H1 (cell line): ENCODE results near the gene CCDC24. TPM values are rescaled to one million over a fixed set of nuclear protein-coding genes. Genes with fewer than 3 reads are reported as not detected.

ENCODE experiments used
- CTCF ChIA-PET: fragments of 300-600 bp; sonication (Branson Sonifier 250); formaldehyde crosslinking; loops from one replicate; lab custom pipeline; 2021; ENCODE audit not compliant: partially characterized antibody; lab: Charles Lee
- POLR2A ChIA-PET: fragments of 300-600 bp; sonication (Branson Sonifier 250); formaldehyde crosslinking; loops from one replicate; lab custom pipeline; 2021; ENCODE audit warnings: inconsistent platforms; ENCODE audit not compliant: partially characterized antibody; lab: Charles Lee
- DNase-seq, 2 experiments: peaks; one replicate each; pipeline versions ENCODE4 v3.0.0 to v3.0.0-alpha.2; 2010 to 2022; ENCODE audit warnings: low spot score in 2 of 2, low read depth in 1 of 2, mixed read lengths in 1 of 2
- FAIRE-seq: peaks from 2 replicates; lab custom pipeline; 2011; peaks lifted over from hg19 to GRCh38; lab: Jason Lieb, UNC
- H2AFZ ChIP-seq: 2 replicates; pipeline ENCODE4 v1.8.1; 2012; ENCODE audit warnings: low read length, inconsistent platforms
- H2AK5ac ChIP-seq: 2 replicates; pipeline ENCODE4 v1.6.1; 2013; ENCODE audit warnings: low read depth, low read length
- H2BK120ac ChIP-seq: replicated peaks from 2 replicates; pipeline ENCODE3; 2013; ENCODE audit warnings: low read depth, low read length, inconsistent platforms
- H2BK12ac ChIP-seq: 2 replicates; pipeline ENCODE4 v1.6.1; 2013; ENCODE audit warnings: low read depth, low read length
- H2BK15ac ChIP-seq: 2 replicates; pipeline ENCODE4 v1.6.1; 2013; ENCODE audit warnings: low read length
- H2BK20ac ChIP-seq: 2 replicates; pipeline ENCODE4 v1.6.1; 2013; ENCODE audit warnings: low read length
- H2BK5ac ChIP-seq: 2 replicates; pipeline ENCODE4 v1.6.1; 2013; ENCODE audit warnings: low read depth, low read length
- H3K14ac ChIP-seq: 2 replicates; pipeline ENCODE4 v1.6.1; 2013; ENCODE audit warnings: inconsistent platforms; ENCODE audit not compliant: insufficient read length
- H3K18ac ChIP-seq: 2 replicates; pipeline ENCODE4 v1.6.1; 2013; ENCODE audit warnings: low read length; ENCODE audit errors: extremely low read depth
- H3K23ac ChIP-seq: 2 replicates; pipeline ENCODE4 v1.6.1; 2013; ENCODE audit warnings: inconsistent platforms; ENCODE audit not compliant: insufficient read length
- H3K23me2 ChIP-seq: 2 replicates; pipeline ENCODE4 v1.6.1; 2013; ENCODE audit warnings: low read depth, low read length
- H3K27ac ChIP-seq: 2 replicates; pipeline ENCODE4 v1.6.1; 2011; ENCODE audit warnings: low read depth, low read length, inconsistent platforms
- H3K27me3 ChIP-seq, 4 experiments: replicated peaks in 1 of 4; 1 replicate in 1 of 4; 2 replicates in 3 of 4; pipeline versions ENCODE4 v1.6.1 to v1.8.1; 2011 to 2013; ENCODE audit warnings: low read length in 3 of 4, mild to moderate bottlenecking in 3 of 4, inconsistent platforms in 2 of 4, mixed read lengths in 2 of 4, moderate library complexity in 1 of 4; ENCODE audit not compliant: control insufficient read depth in 3 of 4, insufficient read depth in 3 of 4; ENCODE audit errors: extremely low read depth in 1 of 4
- H3K36me3 ChIP-seq, 4 experiments: 2 replicates each; pipeline versions ENCODE4 v1.6.1 to v1.8.1; 2011 to 2013; ENCODE audit warnings: mild to moderate bottlenecking in 4 of 4, low read length in 3 of 4, moderate library complexity in 2 of 4, control low read depth in 1 of 4, inconsistent platforms in 1 of 4; ENCODE audit not compliant: insufficient read depth in 4 of 4, control insufficient read depth in 2 of 4
- H3K4ac ChIP-seq: replicated peaks from 2 replicates; pipeline ENCODE3; 2013; ENCODE audit warnings: low read length, low read depth, mixed read lengths, inconsistent platforms; ENCODE audit not compliant: insufficient read length
- H3K4me1 ChIP-seq, 4 experiments: replicated peaks in 1 of 4; 1 replicate in 1 of 4; 2 replicates in 3 of 4; pipeline versions ENCODE4 v1.6.1 to v1.8.1; 2011 to 2013; ENCODE audit warnings: low read length in 3 of 4, inconsistent platforms in 2 of 4, mixed read lengths in 1 of 4; ENCODE audit not compliant: insufficient read depth in 4 of 4, control insufficient read depth in 3 of 4
- H3K4me2 ChIP-seq, 2 experiments: 2 replicates each; pipeline versions ENCODE4 v1.6.1 to v1.8.1; 2011 to 2013; ENCODE audit warnings: low read depth in 2 of 2, low read length in 2 of 2, control low read depth in 1 of 2, inconsistent platforms in 1 of 2, mild to moderate bottlenecking in 1 of 2; ENCODE audit not compliant: insufficient read depth in 1 of 2
- H3K4me3 ChIP-seq, 4 experiments: fragments of 200-600, 300-600 bp in 1 of 4; sonication (generic), shearing (Covaris generic), sonication (Bioruptor Twin) in 1 of 4; 2 replicates each; pipeline versions ENCODE4 v1.5.1 to v1.8.1; 2011 to 2016; ENCODE audit warnings: low read length in 4 of 4, low read depth in 3 of 4, control low read depth in 2 of 4, inconsistent platforms in 2 of 4, mild to moderate bottlenecking in 2 of 4, mixed read lengths in 1 of 4, moderate library complexity in 1 of 4; ENCODE audit not compliant: insufficient read depth in 2 of 4; ENCODE audit errors: extremely low read depth in 1 of 4
- H3K56ac ChIP-seq: replicated peaks from 2 replicates; pipeline ENCODE3; 2013; ENCODE audit warnings: low read depth, mild to moderate bottlenecking, mixed read lengths, low read length, inconsistent platforms; ENCODE audit not compliant: insufficient read length
- H3K79me1 ChIP-seq: 2 replicates; pipeline ENCODE4 v1.6.1; 2013; ENCODE audit warnings: low read depth, low read length, control low read depth
- H3K79me2 ChIP-seq, 2 experiments: 2 replicates each; pipeline versions ENCODE4 v1.6.1 to v1.8.1; 2012 to 2013; ENCODE audit warnings: low read length in 2 of 2, mild to moderate bottlenecking in 2 of 2, inconsistent platforms in 1 of 2; ENCODE audit not compliant: insufficient read depth in 2 of 2, control insufficient read depth in 1 of 2
- H3K9ac ChIP-seq, 4 experiments: replicated peaks in 1 of 4; 1 replicate in 1 of 4; 2 replicates in 3 of 4; pipeline versions ENCODE4 v1.6.1 to v1.8.1; 2011 to 2013; ENCODE audit warnings: low read depth in 3 of 4, low read length in 3 of 4, control low read depth in 2 of 4, mild to moderate bottlenecking in 2 of 4, moderate library complexity in 2 of 4, inconsistent platforms in 1 of 4; ENCODE audit errors: extremely low read depth in 1 of 4
- H3K9me3 ChIP-seq, 2 experiments: 2 replicates each; pipeline versions ENCODE4 v1.6.1 to v1.8.1; 2012 to 2013; ENCODE audit warnings: mild to moderate bottlenecking in 2 of 2, moderate library complexity in 2 of 2, control low read depth in 1 of 2, inconsistent platforms in 1 of 2, low read depth in 1 of 2, low read length in 1 of 2, mixed read lengths in 1 of 2; ENCODE audit not compliant: insufficient read depth in 2 of 2
- H4K20me1 ChIP-seq, 2 experiments: replicated peaks in 1 of 2; 2 replicates each; pipeline versions ENCODE3 to v1.8.1; 2011 to 2013; ENCODE audit warnings: inconsistent platforms in 2 of 2, low read length in 2 of 2, mild to moderate bottlenecking in 1 of 2; ENCODE audit not compliant: insufficient read depth in 2 of 2, control insufficient read depth in 1 of 2
- H4K5ac ChIP-seq: 2 replicates; pipeline ENCODE4 v1.6.1; 2013; ENCODE audit warnings: low read length, low read depth, mixed read lengths, inconsistent platforms; ENCODE audit not compliant: insufficient read length
- H4K8ac ChIP-seq: 2 replicates; pipeline ENCODE4 v1.8.0; 2013; ENCODE audit warnings: mild to moderate bottlenecking, moderate library complexity, low read length, inconsistent platforms; ENCODE audit not compliant: insufficient read depth; ENCODE audit errors: extremely low read depth
- H4K91ac ChIP-seq: replicated peaks from 2 replicates; pipeline ENCODE3; 2013; ENCODE audit warnings: low read length, mixed read lengths, inconsistent platforms; ENCODE audit not compliant: insufficient read length
- ASH2L ChIP-seq: fragments of 200-600, 300-600 bp; sonication (generic); IDR thresholded peaks from one replicate; pipeline ENCODE4 v1.7.1; 2017; ENCODE audit warnings: low read length
- BCL11A ChIP-seq, 2 experiments: IDR thresholded peaks; one replicate each; pipeline ENCODE4 v1.6.1; 2011; ENCODE audit warnings: low read depth in 2 of 2, low read length in 2 of 2, mild to moderate bottlenecking in 2 of 2
- CHD1 ChIP-seq: IDR thresholded peaks from 2 replicates; pipeline ENCODE4 v1.6.1; 2012; ENCODE audit warnings: low read depth, low read length, improper control_type of control experiment
- CHD2 ChIP-seq: IDR thresholded peaks from 2 replicates; pipeline ENCODE4 v1.6.1; 2012; ENCODE audit warnings: low read length, improper control_type of control experiment
- EGR1 ChIP-seq: IDR thresholded peaks from 2 replicates; pipeline ENCODE4 v1.6.1; 2011; ENCODE audit warnings: low read depth, low read length, borderline replicate concordance
- EZH2 ChIP-seq: fragments of 200-600 bp; sonication (generic); IDR thresholded peaks from 2 replicates; pipeline ENCODE4 v1.7.1; 2012; ENCODE audit warnings: low read depth, mild to moderate bottlenecking, moderate library complexity, low read length, inconsistent platforms; ENCODE audit not compliant: severe bottlenecking
- GTF2F1 ChIP-seq: IDR thresholded peaks from 2 replicates; pipeline ENCODE4 v1.6.1; 2012; ENCODE audit warnings: low read depth, low read length, improper control_type of control experiment, borderline replicate concordance
- JUN ChIP-seq: IDR thresholded peaks from 2 replicates; pipeline ENCODE4 v1.6.1; 2011; ENCODE audit warnings: low read depth, mild to moderate bottlenecking, improper control_type of control experiment, low read length
- KDM4A ChIP-seq: IDR thresholded peaks from one replicate; pipeline ENCODE4 v1.7.1; 2012; ENCODE audit warnings: low read depth, mild to moderate bottlenecking, moderate library complexity, low read length, inconsistent platforms; ENCODE audit not compliant: severe bottlenecking
- RNF2 ChIP-seq: fragments of 200-900, 300-1000 bp; sonication (generic); IDR thresholded peaks from 2 replicates; pipeline ENCODE4 v1.7.1; 2016; ENCODE audit warnings: borderline replicate concordance, low read depth, mild to moderate bottlenecking, antibody characterized with exemption, low read length; ENCODE audit not compliant: poor library complexity, severe bottlenecking; ENCODE audit errors: missing control alignments
- SIN3A ChIP-seq, 2 experiments: IDR thresholded peaks in 1 of 2; conservative IDR thresholded peaks in 1 of 2; 2 replicates each; pipeline ENCODE4 v1.6.1; 2011 to 2012; ENCODE audit warnings: low read length in 2 of 2, improper control_type of control experiment in 1 of 2, low read depth in 1 of 2, mild to moderate bottlenecking in 1 of 2
- SIRT6 ChIP-seq: IDR thresholded peaks from one replicate; pipeline ENCODE4 v1.7.1; 2012; ENCODE audit warnings: low read length, inconsistent platforms
- SP2 ChIP-seq: IDR thresholded peaks from 2 replicates; pipeline ENCODE4 v1.6.1; 2012; ENCODE audit warnings: mild to moderate bottlenecking, low read length, inconsistent platforms
- TAF7 ChIP-seq: optimal IDR thresholded peaks from 2 replicates; pipeline ENCODE3; 2011; ENCODE audit warnings: low read depth, mild to moderate bottlenecking, inconsistent platforms, low read length, moderate library complexity, borderline replicate concordance
- WGBS, 2 experiments: shearing (Covaris generic) in 1 of 2; methylation state at CpG; one replicate each; pipeline versions ENCODE4 v1.1.6 to v1.1.7; 2013 to 2015; ENCODE audit warnings: low lambda C conversion rate in 2 of 2, mixed read lengths in 2 of 2, inconsistent platforms in 1 of 2, low coverage in 1 of 2, missing lambda C conversion rate in 1 of 2; ENCODE audit not compliant: insufficient replicate concordance in 2 of 2, insufficient coverage in 1 of 2, insufficient read length in 1 of 2; ENCODE audit errors: extremely low coverage in 1 of 2, missing lambda C conversion rate in 1 of 2; 5-methylcytosine and 5-hydroxymethylcytosine counted together
- polyA plus RNA-seq, 7 experiments: library from polyadenylated mRNA; depleted of rRNA in 3 of 7; stranded (reverse) in 5 of 7; unstranded in 2 of 7; fragments of >200 nt in 5 of 7; fragments of 200-250 nt in 2 of 7; gene quantifications; 1 replicate in 5 of 7; 2 replicates in 1 of 7; 4 replicates in 1 of 7; pipeline versions ENCODE4 v1.2.1 to v1.2.3, GENCODE V29; 2011 to 2013; ENCODE audit warnings: missing spikeins in 2 of 7, mixed read lengths in 2 of 7
- total RNA-seq: library from RNA; stranded (reverse); fragmentation: NEBNext Ultra II Directional; extraction: Animal tissue kit (Norgen Biotek cat#: 25700); gene quantifications from 2 replicates; pipeline ENCODE4 v1.2.1, GENCODE V29; 2021

CCDC24 gene
- total and polyA plus RNA-seq, 2 of the 8 experiments (the other 6 are each of a cell fraction or from before 2014, with no cell fraction given) = 11.2 to 11.4 TPM

- H3K4me1 ChIP-seq = peaks cover under 1 to 16% (median 8%) of the 10 kb centered on the region in 4 experiments; a peak in 6 of 7 replicates
- H2BK5ac ChIP-seq = no peak overlapping the region
- no peaks in the 10 kb centered on the region for H3K79me2 ChIP-seq
- H3K4ac ChIP-seq = no peak overlapping the region
- H3K18ac ChIP-seq = no peak overlapping the region
- ChIA-PET POLR2A (interaction anchor here (2.1 to 26.2 kb wide), 4 partner anchors 12 to 63 kb away, joined by 7 to 544 read pairs (median 20); partner anchors contain the start of genes ATP6V0B and CCDC24), CTCF (interaction anchor here (0.6 to 13.5 kb wide), 28 partner anchors 9 to 528 kb away, joined by 3 to 239 read pairs (median 6); partner anchors contain the start of gene CCDC24)
- no peak overlapping the region for H4K5ac ChIP-seq
- no peak overlapping the region for H3K14ac ChIP-seq
- H2BK15ac ChIP-seq = no peak overlapping the region
- no peak for DNase-seq
- no peaks in the 10 kb centered on the region for H3K79me1 ChIP-seq
- FAIRE-seq = no peak
- H2BK12ac ChIP-seq = no peak overlapping the region
- peak overlapping the region; percentile 51 for H4K91ac ChIP-seq
- no peak overlapping the region for H2AFZ ChIP-seq
- H3K23ac ChIP-seq = no peak overlapping the region
- H3K23me2 ChIP-seq = no peaks in the 10 kb centered on the region
- H2BK120ac ChIP-seq = no peak overlapping the region
- H4K20me1 ChIP-seq = no peaks in the 10 kb centered on the region
- H3K9ac ChIP-seq = no peak overlapping the region
- WGBS, 2 experiments = 96% methylated on average over 5 of the region's 5 CpGs; no CpG with 5 or more reads in 1 of the 2 experiments
- H3K27ac ChIP-seq = no peak overlapping the region
- H3K4me2 ChIP-seq = no peak overlapping the region
- no peak overlapping the region for H4K8ac ChIP-seq
- no peaks in the 10 kb centered on the region for H3K36me3 ChIP-seq
- no peak overlapping the region for H2BK20ac ChIP-seq
- no peaks in the 10 kb centered on the region for H3K27me3 ChIP-seq
- no peak overlapping the region for H3K4me3 ChIP-seq
- no peak overlapping the region for H2AK5ac ChIP-seq
- H3K56ac ChIP-seq = no peak overlapping the region
- H3K9me3 ChIP-seq = no peaks in the 10 kb centered on the region
- no peak for TF ChIP-seq SP2
- TF ChIP-seq BCL11A (IDR thresholded peaks at IDR 0.05; ENCODE audit: low read depth in 2 of 2, low read length in 2 of 2) = no peak
- TF ChIP-seq GTF2F1 = no peak
- no peak for TF ChIP-seq KDM4A
- TF ChIP-seq CHD1 = no peak
- no peak for TF ChIP-seq RNF2
- TF ChIP-seq JUN = no peak
- TF ChIP-seq CHD2 = no peak
- no peak for TF ChIP-seq TAF7
- TF ChIP-seq SIRT6 = no peak
- no peak for TF ChIP-seq ASH2L
- TF ChIP-seq SIN3A (conservative IDR thresholded peaks at IDR 0.05 in 1 of 2, IDR thresholded peaks at IDR 0.05 in 1 of 2; ENCODE audit: low read depth in 1 of 2, low read length in 2 of 2) = no peak
- no peak for TF ChIP-seq EGR1
- no peak for TF ChIP-seq EZH2
Measured at GRCh38 chr1:44037154-44037553, 45.8 kb downstream of the CCDC24 start.
